Embryonic facial prominence (tissue), 1 donor: ENCODE results near the gene DUOX1.
A peak's percentile ranks its signal among the peaks of the same experiment; 100 is the strongest.

Experiments
- DNase-seq: peaks from one replicate; pipeline ENCODE4 v3.0.0-alpha.2; 2016; ENCODE audit errors: extremely low spot score

DUOX1 gene

GRCh38 chr15:45143946-45144345, 14.2 kb downstream of the DUOX1 start:
- DNase-seq: no peak

GRCh38 chr15:45144775-45145174, 15.0 kb downstream of the DUOX1 start:
- no peak for DNase-seq

GRCh38 chr15:45146405-45146804, 16.6 kb downstream of the DUOX1 start:
- no peak for DNase-seq

GRCh38 chr15:45147606-45148005, 17.8 kb downstream of the DUOX1 start:
- no peak for DNase-seq

GRCh38 chr15:45148076-45149059, 18.6 kb downstream of the DUOX1 start:
- no peak for DNase-seq

- no peak for DNase-seq
Measured at GRCh38 chr15:45149060-45149459, 19.3 kb downstream of the DUOX1 start.

GRCh38 chr15:45150481-45150880, 20.7 kb downstream of the DUOX1 start:
- DNase-seq: no peak

- no peak for DNase-seq
Measured at GRCh38 chr15:45150997-45151396, 21.2 kb downstream of the DUOX1 start.

- DNase-seq: no peak
Measured at GRCh38 chr15:45151998-45152828, 22.4 kb downstream of the DUOX1 start.

GRCh38 chr15:45155739-45156138, 25.9 kb downstream of the DUOX1 start:
- no peak for DNase-seq

GRCh38 chr15:45156744-45157455, 27.1 kb downstream of the DUOX1 start:
- DNase-seq: no peak

GRCh38 chr15:45157974-45158373, 28.2 kb downstream of the DUOX1 start:
- no peak for DNase-seq

- DNase-seq: no peak
Measured at GRCh38 chr15:45161666-45162065, 31.9 kb downstream of the DUOX1 start.

GRCh38 chr15:45162771-45163507, 33.1 kb downstream of the DUOX1 start:
- no peak for DNase-seq

- DNase-seq: no peak
Measured at GRCh38 chr15:45163508-45163856, 33.7 kb downstream of the DUOX1 start.

- DNase-seq: no peak
Measured at GRCh38 chr15:45164914-45165313, 35.1 kb downstream of the DUOX1 start.

- DNase-seq: no peak
Measured at GRCh38 chr15:45165536-45165935, 35.7 kb downstream of the DUOX1 start.

GRCh38 chr15:45166834-45167630, 37.2 kb downstream of the DUOX1 start:
- DNase-seq: peak; percentile 75

GRCh38 chr15:45167631-45168205, 37.9 kb downstream of the DUOX1 start:
- no peak for DNase-seq

- DNase-seq: no peak
Measured at GRCh38 chr15:45168286-45168685, 38.5 kb downstream of the DUOX1 start.
